Caki2 (cell line): ENCODE measurements around the gene ELFN1. TPM values are rescaled to one million over a fixed set of nuclear protein-coding genes. Genes with fewer than 3 reads are reported as not detected.

Experiments used
- DNase-seq: peaks from one replicate; pipeline ENCODE4 v3.0.0-alpha.2; 2015; ENCODE audit warnings: low read depth
- in situ Hi-C: cut with HindIII; loops from 2 replicates; pipeline ENCODE4 v1.10.0; 2016; ENCODE audit warnings: low sequenced_read_pairs, low pct_unique_long_range_greater_than_20kb, mixed read lengths
- total RNA-seq: library from RNA; depleted of rRNA; stranded (reverse); fragments of >200 nt; shearing (Covaris generic); gene quantifications from 2 replicates; pipeline ENCODE4 v1.2.3, GENCODE V29; 2014; ENCODE audit warnings: low replicate concordance

The ELFN1 gene
- total RNA-seq, 1 experiment from 2014 or later = not detected

DNA sequence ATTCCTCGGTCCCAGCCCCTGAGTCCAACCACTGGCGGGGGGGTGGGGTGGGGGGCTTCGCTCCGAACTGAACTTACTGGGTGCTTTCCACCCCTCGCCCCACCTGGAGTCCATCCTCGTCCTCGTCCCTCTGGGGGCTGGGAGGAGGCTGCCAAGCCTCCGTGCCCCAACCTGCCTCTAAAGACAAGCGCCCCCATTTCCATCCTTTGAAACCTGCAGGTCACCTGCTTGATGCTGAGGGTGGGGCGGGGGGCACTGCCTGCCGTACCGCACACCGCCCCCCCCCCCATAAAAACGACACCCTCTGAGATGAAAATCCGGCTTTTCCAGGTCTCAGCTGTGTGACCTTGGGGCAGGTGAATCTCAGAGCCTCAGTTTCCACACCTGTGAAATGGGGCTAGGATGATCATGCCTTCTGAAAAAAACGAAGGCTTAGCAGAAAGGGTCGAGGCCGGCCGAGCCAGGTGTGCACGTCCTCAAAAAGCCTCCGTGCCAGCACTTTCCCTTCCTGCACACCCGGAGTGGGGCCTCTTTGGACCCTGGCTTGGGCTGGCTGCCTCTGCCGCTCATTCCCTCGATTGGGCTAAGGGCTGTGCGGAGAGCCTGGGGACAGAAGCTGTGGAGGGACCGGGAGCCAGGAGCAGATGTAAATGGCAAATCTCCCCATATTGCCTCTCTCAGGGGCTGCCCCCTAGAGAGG lies 967 bp downstream of the ELFN1 start:
- in situ Hi-C loops = no loop called here
- DNase-seq = no peak

DNA sequence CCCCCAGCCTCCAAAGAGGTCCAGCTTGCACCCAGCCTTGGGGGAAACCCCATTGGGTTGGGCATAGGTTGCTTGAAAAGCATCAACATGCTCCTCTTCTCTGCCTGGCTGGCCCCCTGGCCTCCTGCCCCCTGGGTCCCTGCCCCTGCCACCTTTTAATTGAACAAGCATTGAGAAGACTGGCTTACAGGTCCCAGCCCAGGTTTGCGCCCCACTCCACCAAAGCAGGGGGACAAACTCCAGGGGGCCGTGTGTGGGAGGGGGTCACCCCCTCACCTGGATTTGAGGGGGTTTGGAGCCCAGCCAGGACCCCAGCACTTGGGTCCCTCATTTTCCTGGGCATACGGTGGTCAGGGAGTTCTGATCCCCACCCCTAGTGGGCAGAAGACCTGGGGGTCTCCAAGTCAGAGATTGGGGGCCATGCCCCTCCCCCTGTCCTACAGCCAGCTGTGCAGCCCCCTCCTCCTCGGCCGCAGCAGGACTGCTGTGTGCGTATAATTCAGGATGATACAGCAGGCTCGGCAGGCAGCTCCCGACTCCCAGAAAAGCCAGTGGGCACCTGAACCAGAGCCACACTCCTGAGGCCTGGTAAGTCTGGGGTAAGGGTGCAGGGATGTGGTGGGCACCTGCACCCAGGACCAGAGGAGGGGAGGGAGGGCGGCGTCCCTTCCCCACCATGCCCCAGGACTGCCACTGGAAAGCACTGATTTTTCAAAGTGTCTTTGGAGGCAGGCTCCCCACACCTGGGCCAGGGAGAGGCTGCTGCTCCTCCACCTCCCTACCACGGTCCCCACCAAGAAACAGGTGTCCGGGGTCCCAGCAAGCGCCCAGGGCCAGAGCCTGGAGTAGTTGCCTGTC lies 1.7 kb downstream of the ELFN1 start:
- in situ Hi-C loops = no loop called here

DNA sequence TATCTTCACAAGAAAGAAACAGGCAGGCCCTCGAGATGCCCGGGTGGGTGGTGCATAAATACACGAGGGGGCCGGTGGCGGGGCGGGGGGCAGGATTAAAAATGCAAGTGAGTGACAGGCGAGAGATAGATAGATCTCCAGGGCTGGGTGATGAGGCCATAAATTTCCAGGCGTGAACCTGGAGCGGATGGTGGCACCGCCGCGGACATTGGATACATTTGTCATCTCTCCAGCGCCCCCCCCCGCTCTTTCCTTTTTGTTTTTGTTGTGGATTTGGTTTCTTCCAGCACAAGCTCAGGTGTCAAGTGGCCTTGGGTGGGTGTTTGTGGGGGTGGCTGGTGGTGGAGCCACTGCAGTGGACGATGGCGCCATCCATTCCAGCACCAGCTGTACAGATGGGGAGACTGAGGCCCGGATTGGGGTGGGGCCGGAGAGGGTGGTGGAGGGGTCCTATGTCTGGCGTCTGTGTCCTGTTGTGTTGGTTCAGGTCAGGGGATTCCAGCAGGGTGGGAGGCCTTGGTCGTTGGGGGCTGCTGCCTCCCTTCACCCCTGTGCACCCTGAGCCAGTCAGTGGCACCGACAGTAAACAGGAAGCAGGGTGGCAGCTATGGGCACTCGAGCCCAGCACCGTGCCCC lies 2.9 kb downstream of the ELFN1 start:
- in situ Hi-C loops = no loop called here
- no peak for DNase-seq

More for the DNA sequence above, 1.7 kb downstream of the ELFN1 start:
- no peak for DNase-seq

DNA sequence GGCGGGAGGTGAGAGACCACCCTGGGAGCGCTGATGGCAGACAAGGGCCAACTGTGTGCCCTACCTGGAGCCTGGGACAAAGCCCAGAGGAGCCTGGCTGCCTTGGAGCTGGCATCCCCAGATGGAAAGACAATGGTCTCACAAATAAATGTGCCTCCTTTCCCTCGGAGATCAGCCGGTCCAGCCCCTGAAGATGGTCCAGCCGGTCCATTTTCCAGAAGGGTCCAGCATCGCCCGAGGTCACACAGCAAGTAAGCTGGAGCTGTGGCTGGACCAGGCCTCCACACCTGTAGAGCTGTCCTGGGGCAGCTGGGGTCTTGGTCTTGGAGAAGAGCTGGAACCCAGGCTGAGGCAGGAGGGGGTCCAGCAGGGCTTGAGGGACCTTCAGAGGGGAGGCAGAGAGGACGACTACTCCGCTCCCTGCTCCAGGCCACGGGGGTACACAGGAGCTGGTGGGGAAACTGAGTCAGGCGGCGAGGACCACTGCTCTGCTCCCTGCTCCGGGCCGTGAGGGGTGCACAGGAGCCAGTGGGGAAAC lies 3.6 kb downstream of the ELFN1 start:
- no peak for DNase-seq
- in situ Hi-C loops = no loop called here

DNA sequence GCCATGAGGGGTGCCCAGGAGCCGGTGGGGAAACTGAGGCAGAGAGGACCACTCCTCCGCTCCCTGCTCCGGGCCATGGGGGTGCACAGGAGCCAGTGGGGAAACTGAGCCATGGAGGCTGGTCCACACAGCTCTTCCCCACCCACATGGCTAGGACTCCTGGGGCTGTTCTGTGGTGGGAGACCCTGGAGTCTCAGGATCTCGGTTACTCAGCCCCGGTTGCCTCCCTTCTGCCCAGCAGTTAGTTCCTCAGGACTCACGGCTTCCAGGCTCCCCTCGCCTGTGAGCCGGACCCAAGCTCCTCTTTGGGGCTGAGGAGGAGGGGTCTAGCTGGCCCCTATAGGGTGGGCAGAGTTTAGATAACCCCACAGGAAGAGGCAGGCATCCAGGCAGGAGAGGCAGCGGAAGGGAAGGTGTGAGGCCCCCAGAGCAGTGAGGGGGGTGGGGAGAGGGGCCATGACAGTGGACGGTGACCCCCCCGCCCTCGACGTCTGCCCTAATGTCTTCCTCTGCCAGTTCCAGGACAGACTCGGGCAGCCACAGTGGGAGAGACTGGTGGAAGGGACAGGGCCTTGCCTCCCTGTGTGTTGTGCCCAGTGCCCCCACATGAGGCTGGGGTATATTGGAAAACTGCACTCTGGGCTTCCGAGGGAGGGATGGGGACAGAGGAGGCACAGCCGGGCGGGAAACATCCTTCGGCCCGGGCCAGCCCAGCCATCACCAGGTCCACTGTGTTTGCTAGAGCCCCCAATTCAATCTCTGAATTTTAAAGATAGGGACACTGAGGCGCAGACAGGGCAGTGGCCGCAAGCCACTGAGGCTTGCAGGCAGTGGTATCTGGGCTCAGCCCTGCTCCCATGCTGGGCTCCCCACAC lies 4.3 kb downstream of the ELFN1 start:
- in situ Hi-C loops = no loop called here
- DNase-seq = no peak

DNA sequence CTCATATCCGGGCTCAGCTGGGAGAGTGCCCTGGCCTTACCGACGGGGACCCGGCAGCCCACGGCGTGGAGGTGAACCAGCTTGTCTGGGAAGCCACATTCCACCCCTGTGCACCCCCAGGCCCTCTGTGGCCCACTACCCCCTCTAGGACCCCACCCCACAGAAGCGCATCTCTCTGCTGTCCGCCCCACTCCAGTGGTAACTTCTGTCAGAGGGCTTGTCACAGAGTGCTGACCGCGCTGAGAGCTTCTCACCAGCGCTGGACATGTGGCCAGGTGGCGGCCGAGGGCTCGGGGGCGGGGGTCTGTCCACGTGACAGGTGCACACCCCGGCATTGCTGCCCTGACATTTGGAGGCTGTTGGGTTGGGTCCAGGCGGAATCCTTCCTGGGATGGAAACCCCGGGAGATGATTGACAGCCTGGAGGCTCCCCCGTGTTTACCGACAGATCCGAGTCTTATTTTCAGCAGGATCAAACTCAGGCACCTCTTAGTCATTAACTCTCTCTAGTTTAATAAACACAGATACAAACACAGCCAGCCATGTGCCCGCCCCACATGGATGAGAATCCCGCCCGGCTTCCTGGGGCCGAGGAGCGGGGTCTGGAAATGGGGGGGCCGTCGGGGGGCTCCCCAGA lies 5.1 kb downstream of the ELFN1 start:
- DNase-seq = no peak
- in situ Hi-C loops = no loop called here

DNA sequence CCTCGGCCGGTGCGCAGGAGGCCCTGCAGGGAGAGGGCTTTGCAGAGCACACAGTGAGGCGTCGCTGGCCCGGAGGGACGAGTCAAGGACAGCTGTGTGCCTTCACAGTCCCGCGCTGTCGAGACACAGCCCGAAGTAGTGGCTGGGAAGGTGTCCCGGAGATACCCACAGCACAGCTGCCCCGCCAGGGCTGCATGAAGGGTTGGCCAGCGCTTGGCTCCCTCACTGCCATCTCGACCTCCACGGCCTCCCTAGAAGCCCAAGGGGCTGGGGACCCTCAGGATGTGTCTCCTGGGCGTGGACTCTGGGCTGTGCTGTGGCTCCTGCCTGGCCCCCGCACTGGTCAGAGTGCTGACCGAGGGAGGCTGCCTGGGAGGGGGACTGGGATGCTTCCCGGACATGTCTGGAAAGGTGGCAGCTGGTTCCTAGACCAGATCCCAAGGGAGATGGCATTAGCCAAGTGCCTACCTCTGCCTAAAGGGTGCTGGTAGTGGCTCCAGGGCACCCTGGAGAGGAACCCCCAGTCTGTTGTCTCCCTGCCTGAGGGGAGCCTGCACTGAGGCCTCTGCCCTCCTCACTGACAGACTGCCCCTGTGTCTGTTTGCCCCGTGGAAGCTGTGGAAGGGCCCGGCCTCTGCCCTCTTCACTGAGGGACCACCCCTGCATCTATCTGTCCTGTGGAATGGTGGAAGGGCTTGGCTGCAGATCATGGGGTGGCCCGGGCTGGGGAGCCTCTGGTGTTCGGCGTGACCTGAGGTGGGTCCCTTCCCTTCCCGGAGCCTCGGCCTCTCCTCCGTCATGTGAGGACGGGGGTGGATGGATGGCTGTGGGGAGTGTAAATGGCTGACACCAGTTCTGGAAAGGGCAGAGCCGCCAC lies 5.8 kb downstream of the ELFN1 start:
- in situ Hi-C loops = no loop called here
- DNase-seq = no peak

DNA sequence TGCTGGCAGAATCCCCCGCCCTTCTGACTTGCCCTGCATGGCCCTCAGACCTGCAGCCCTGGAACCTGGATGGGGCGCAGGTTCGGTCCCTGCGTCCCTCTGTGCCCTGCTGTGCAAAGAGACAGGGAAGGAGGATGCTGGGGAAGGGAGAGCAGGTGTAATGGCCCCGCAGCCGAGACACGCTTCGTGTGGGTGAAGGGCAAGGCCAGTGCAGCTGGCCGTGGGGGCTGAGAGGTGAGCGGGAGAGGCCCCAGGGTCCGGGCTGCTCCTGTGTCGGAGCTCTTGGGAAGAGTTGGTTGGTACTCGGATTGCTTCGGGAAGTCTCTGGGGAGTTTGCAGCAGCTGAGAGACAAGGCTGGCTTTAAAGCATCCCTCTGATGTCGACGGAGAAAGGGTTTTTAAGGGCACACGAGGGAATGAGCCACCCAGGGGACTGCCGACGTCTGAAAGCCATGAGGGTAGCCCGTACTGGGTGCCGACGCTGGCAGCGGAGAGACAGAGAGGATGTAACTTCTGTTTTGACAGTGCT lies 6.5 kb downstream of the ELFN1 start:
- DNase-seq = no peak
- in situ Hi-C loops = no loop called here

DNA sequence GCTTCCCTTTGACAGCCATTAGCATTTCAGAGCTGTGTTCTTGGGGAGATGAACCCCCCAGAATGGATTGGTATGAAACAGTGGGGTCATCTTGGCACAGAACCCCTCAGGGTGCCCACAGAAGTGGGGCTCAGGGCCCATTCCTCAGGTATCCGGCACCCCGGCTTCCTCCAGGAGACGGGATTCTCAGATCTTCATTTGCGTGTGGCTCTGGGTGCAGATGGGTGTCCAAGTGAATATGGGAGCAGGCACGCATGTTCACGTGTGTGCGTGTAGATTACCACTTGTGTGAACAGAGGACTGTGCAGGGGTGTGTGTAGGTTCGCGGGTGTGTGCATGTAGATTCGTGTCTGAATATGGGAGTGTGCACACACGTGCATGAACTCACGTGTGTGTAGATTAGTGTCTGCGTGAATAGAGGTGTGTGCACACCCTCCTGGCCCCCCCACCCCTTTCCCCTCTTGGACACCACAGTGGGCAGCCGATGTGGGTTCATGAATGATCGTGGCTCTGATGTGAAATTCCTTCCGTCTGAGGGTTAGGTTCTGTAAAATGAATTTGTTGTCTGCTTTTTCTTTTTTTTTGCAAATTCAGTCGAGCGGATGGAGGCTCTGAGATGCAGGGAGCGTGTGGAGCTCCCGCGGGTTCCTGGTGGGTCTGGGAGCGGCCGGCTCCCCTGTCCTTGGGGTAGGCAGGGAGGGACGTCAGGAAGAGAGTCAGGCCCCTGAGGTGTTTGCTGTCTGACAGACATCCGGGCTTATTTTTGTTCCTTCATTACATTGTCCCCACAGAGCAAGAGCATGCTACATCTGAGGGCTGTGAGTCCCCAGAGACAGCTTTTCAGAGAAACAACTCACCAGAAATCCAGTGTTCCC lies 7.4 kb downstream of the ELFN1 start:
- no peak for DNase-seq
- in situ Hi-C loops = no loop called here

DNA sequence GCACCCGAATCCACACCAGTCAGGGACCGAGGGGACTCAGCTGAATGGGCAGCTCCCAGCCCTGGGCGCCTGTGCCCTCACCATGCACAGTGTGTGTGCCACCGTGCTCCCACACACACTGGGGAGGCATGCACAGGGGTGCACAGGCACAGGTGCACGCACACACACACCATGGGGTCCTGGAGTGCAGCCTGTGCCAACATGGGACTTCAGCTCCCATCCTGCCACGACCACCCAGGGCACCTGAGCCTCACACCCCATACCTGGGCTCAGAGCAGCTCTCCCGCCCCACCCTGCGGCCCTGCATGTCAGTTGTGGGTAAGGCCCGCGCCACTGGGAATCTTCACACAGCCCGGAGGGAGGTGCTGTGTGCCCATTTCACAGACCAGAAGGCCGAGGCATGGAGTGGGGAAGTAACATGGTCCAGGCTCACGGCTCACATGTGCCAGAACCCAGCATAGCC lies 8.0 kb downstream of the ELFN1 start:
- DNase-seq = no peak
- in situ Hi-C loops = no loop called here

DNA sequence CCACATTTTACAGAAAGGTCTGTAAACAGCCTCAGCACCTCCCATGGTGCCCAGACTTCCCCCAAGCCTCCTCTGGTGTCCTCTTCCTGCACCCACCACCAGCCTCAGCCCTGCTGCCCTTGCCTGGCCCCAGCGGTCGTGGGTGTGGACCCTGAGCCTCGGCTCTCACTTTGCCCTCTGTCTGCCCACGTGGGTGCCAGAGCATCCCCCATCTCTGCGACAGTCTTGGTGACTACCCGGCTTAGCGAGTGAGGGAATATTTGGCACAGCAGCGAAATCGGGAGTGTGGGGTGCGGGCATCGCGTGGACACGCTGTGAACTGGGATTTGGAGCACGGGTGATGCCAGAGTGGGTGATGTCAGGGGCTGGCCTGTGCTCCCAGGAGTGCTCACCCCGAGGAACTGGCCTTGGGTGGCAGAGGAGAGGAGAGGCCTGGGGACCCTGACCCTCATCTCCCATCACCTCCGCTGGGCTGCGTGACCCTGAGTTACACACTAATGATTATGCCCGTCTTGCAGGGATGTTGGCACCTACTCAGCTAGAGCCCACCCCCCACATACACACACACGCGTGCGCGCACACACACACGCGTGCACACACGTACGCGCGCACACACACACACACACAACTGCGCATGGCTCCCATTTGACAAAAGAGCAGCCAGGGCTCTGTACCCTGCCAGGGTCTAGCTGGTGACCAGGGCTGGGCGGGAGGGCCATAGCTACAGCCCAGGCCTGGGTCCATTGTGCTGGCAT lies 8.7 kb downstream of the ELFN1 start:
- in situ Hi-C loops = no loop called here
- no peak for DNase-seq

DNA sequence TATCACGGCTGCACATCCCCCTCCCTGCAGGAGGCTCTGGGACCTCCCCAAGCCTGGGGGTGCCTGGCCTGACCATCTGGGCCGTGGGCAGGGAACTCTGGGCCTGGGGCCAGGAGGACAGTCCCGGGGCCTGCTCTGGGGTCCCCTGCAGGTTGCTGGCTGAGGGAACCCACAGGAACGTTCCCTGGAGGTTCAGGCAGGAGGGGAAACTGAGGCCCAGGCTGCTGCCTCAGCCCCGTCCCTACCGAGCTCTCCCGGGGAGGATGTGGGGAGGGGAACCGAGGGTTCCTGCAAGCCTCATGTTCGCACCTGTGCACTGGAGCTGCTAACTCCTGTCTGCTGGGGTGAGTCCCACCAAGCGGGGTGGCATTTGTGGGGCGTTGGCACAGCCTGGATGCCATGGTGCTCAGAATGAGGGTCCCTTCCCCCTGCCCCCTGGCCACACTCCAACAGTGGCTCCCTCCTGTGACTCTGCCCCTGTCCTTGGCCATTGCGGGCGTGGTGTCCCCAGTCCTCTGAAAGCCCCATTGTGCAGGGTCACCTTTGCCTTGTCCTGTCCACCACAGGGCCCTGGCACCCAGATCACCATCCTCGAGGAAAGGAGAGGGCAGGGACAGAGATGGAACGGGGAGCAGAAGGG lies 9.4 kb downstream of the ELFN1 start:
- in situ Hi-C loops = no loop called here
- DNase-seq = no peak

DNA sequence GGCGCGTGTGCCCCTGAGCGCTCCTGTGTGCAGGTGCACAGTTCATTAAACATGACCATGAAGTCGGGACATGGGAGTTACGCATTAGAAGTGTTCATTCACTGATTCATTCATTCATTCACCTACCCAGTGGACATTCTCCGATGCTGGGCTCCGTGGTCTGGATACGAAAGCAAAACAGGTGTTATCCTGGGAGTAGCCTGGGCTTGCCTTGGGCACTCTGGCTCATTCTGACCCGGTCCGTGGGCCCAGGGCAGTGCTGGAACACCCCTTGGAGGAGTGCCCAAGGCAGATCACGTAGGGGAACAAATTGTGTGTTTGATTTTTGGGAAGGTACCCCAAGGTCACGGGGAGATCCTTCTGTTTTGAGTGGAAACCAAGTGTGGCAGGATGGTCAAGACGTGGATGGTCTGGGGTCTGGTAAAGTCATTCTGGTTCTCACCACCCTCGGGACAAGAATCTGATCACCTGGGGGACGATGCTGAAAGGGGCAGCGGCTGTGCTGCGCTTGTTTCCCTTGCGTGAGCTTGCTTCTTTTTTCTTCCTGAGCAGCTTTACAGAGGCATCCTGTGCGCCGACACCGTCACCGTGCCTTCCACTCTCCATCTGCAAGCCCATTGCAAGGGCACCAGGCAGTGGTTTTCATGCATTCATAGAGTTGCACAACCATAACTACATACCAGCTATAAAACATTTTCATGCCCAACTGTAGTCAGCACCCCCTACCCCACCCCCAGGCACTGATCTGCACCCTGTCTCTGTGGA lies 10.1 kb downstream of the ELFN1 start:
- in situ Hi-C loops = no loop called here
- no peak for DNase-seq

DNA sequence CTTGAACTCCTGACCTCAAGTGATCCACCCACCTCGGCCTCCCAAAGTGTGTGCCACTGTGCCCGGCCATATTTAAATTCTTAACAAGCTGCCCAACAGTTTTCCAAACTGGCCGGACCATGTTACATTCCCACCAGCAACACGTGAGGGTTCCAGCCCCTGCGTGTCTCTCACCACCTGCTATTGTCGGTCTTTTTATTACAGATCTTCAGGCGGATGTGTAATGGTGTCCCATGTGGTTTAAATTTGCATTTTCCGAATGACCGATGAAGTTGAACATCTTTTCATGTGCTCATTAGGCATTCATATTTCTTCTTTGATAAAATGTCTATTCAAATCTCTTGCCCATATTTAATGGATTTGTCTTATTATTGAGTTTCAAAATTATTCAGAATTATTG lies 11.5 kb downstream of the ELFN1 start:
- in situ Hi-C loops = no loop called here
- no peak for DNase-seq
